Astrocyte of the cerebellum (primary cell): ENCODE results near the gene KANK3.

Experiments
- DNase-seq: peaks from one replicate; pipeline ENCODE4 v3.0.0-alpha.2; 2011; ENCODE audit warnings: low read depth
- H3K4me3 ChIP-seq: 2 replicates; pipeline ENCODE4 v1.5.1; 2011; ENCODE audit warnings: mild to moderate bottlenecking, low read depth, low read length, moderate library complexity
- CTCF ChIP-seq: IDR thresholded peaks from 2 replicates; pipeline ENCODE4 v1.5.1; 2012; ENCODE audit warnings: low read length, low read depth, moderate library complexity, mild to moderate bottlenecking; ENCODE audit errors: missing control alignments
- in situ Hi-C: cut with HindIII; loops from 2 replicates; pipeline ENCODE4 v1.10.0; 2017; ENCODE audit warnings: low sequenced_read_pairs

KANK3 gene

GRCh38 chr19:8334458-8335342, 8.4 kb downstream of the KANK3 start:
- in situ Hi-C loops: no loop called here
- TF ChIP-seq CTCF: no peak
- H3K4me3 ChIP-seq: peak overlapping the region; percentile 5
- DNase-seq: no peak

- no peak for DNase-seq
- no peak overlapping the region for H3K4me3 ChIP-seq
- in situ Hi-C loops: no loop called here
- no peak for TF ChIP-seq CTCF
These were observed 9.2 kb downstream of the KANK3 start for GRCh38 chr19:8333767-8334457.

GRCh38 chr19:8332976-8333766, 9.9 kb downstream of the KANK3 start:
- DNase-seq: no peak
- TF ChIP-seq CTCF: no peak
- H3K4me3 ChIP-seq: no peak overlapping the region
- in situ Hi-C loops: no loop called here

GRCh38 chr19:8331263-8331845, 11.7 kb downstream of the KANK3 start:
- H3K4me3 ChIP-seq: no peak overlapping the region
- TF ChIP-seq CTCF: no peak
- DNase-seq: no peak
- in situ Hi-C loops: no loop called here

GRCh38 chr19:8329996-8330395, 13.1 kb downstream of the KANK3 start:
- DNase-seq: no peak
- no peak for TF ChIP-seq CTCF
- in situ Hi-C loops: no loop called here
- H3K4me3 ChIP-seq: no peak overlapping the region

GRCh38 chr19:8325454-8325853, 17.6 kb downstream of the KANK3 start:
- H3K4me3 ChIP-seq: no peak overlapping the region
- in situ Hi-C loops: no loop called here
- no peak for TF ChIP-seq CTCF
- no peak for DNase-seq
